ENCODE results near the gene CAPN12.
"Not testable (repeated sequence)": the region's sequence is repeated elsewhere in the genome, so short reads cannot be mapped to it uniquely, and the experiment has no call there.

The CAPN12 gene

GRCh38 chr19:38763795-38764220 is 19.5 kb upstream of the CAPN12 start:
- H3K27me3 ChIP-seq (ENCODE audit: insufficient read depth, poor library complexity, severe bottlenecking) = no peaks in the 10 kb centered on the region
- TF ChIP-seq POLR2AphosphoS5 (IDR thresholded peaks at IDR 0.05; ENCODE audit: low read depth) (no peak), SPI1 (IDR thresholded peaks at IDR 0.05; ENCODE audit: borderline replicate concordance, low read depth) (no peak), CTCF (IDR thresholded peaks at IDR 0.05; ENCODE audit: insufficient read depth, low read length) (no peak)
- no peak overlapping the region for H3K4me3 ChIP-seq (replicated peaks; ENCODE audit: insufficient read depth, low read length)
- no peak overlapping the region for H3K27ac ChIP-seq (replicated peaks)
- DNase-seq (ENCODE audit: low read depth in 1 of 2, low spot score in 1 of 2) = no peak

GRCh38 chr19:38761884-38762389 is 17.7 kb upstream of the CAPN12 start:
- not testable (repeated sequence) for H3K27ac ChIP-seq (replicated peaks); DNase-seq (ENCODE audit: low read depth in 1 of 2, low spot score in 1 of 2); H3K27me3 ChIP-seq (ENCODE audit: insufficient read depth, poor library complexity, severe bottlenecking); H3K4me3 ChIP-seq (replicated peaks; ENCODE audit: insufficient read depth, low read length)

GRCh38 chr19:38760805-38761517 is 16.7 kb upstream of the CAPN12 start:
- H3K27ac ChIP-seq (replicated peaks); DNase-seq (ENCODE audit: low read depth in 1 of 2, low spot score in 1 of 2); H3K4me3 ChIP-seq (replicated peaks; ENCODE audit: insufficient read depth, low read length); H3K27me3 ChIP-seq (ENCODE audit: insufficient read depth, poor library complexity, severe bottlenecking): not testable (repeated sequence)

- no peak overlapping the region for H3K4me3 ChIP-seq (replicated peaks; ENCODE audit: insufficient read depth, low read length)
- H3K27me3 ChIP-seq (ENCODE audit: insufficient read depth, poor library complexity, severe bottlenecking) = no peaks in the 10 kb centered on the region
- DNase-seq (ENCODE audit: low read depth in 1 of 2, low spot score in 1 of 2) = no peak
- no peak overlapping the region for H3K27ac ChIP-seq (replicated peaks)
- TF ChIP-seq GABPA (IDR thresholded peaks at IDR 0.05; ENCODE audit: low read depth) (no peak), SPI1 (IDR thresholded peaks at IDR 0.05; ENCODE audit: borderline replicate concordance, low read depth) (no peak), POLR2AphosphoS5 (IDR thresholded peaks at IDR 0.05; ENCODE audit: low read depth) (no peak), CTCF (IDR thresholded peaks at IDR 0.05; ENCODE audit: insufficient read depth, low read length) (no peak), REST (IDR thresholded peaks at IDR 0.05; ENCODE audit: insufficient replicate concordance, low read depth) (no peak)
Measured at GRCh38 chr19:38759590-38760003, 15.3 kb upstream of the CAPN12 start.

- not testable (repeated sequence) for DNase-seq (ENCODE audit: low read depth in 1 of 2, low spot score in 1 of 2); H3K27me3 ChIP-seq (ENCODE audit: insufficient read depth, poor library complexity, severe bottlenecking); H3K4me3 ChIP-seq (replicated peaks; ENCODE audit: insufficient read depth, low read length); H3K27ac ChIP-seq (replicated peaks)
Measured at GRCh38 chr19:38754196-38754595, 9.9 kb upstream of the CAPN12 start.

- not testable (repeated sequence) for H3K27me3 ChIP-seq (ENCODE audit: insufficient read depth, poor library complexity, severe bottlenecking); H3K27ac ChIP-seq (replicated peaks); DNase-seq (ENCODE audit: low read depth in 1 of 2, low spot score in 1 of 2); H3K4me3 ChIP-seq (replicated peaks; ENCODE audit: insufficient read depth, low read length)
Measured at GRCh38 chr19:38753783-38754182, 9.5 kb upstream of the CAPN12 start.

- TF ChIP-seq GABPA (IDR thresholded peaks at IDR 0.05; ENCODE audit: low read depth) = no peak
- TF ChIP-seq CTCF (IDR thresholded peaks at IDR 0.05; ENCODE audit: insufficient read depth, low read length) = no peak
- no peak for TF ChIP-seq SPI1 (IDR thresholded peaks at IDR 0.05; ENCODE audit: borderline replicate concordance, low read depth)
- no peak for TF ChIP-seq REST (IDR thresholded peaks at IDR 0.05; ENCODE audit: insufficient replicate concordance, low read depth)
- no peak for TF ChIP-seq POLR2AphosphoS5 (IDR thresholded peaks at IDR 0.05; ENCODE audit: low read depth)
- no peak overlapping the region for H3K27ac ChIP-seq (replicated peaks)
- no peak for DNase-seq (ENCODE audit: low read depth in 1 of 2, low spot score in 1 of 2)
- H3K27me3 ChIP-seq (ENCODE audit: insufficient read depth, poor library complexity, severe bottlenecking) = peaks cover 1% of the 10 kb centered on the region
- H3K4me3 ChIP-seq (replicated peaks; ENCODE audit: insufficient read depth, low read length) = no peak overlapping the region
Measured at GRCh38 chr19:38745316-38745715, 1.0 kb upstream of the CAPN12 start.

Measured in HL-60 (cell line).